Activated CD4-positive, alpha-beta memory T cell treated with anti-CD3 and anti-CD28 coated beads for 36 hours (primary cell): ENCODE data around the gene ZNF598. TPM values are rescaled to one million over a fixed set of nuclear protein-coding genes. Genes with fewer than 3 reads are reported as not detected.

Source experiments
- CTCF ChIA-PET: fragments of 350-600 bp; sonication (Branson Sonifier 250); formaldehyde crosslinking; loops from one replicate; lab custom pipeline; 2021; ENCODE audit warnings: antibody characterized with exemption, inconsistent platforms; lab: Charles Lee
- POLR2A ChIA-PET: fragments of 350-600 bp; sonication (Branson Sonifier 250); formaldehyde crosslinking; loops from one replicate; lab custom pipeline; 2021; ENCODE audit warnings: antibody characterized with exemption; lab: Charles Lee
- DNase-seq: peaks from one replicate; pipeline ENCODE4 v3.0.0-alpha.2; 2020
- H3K27ac Mint-ChIP-seq: one replicate; pipeline ENCODE4 v1.8.0; 2021; ENCODE audit warnings: mixed read lengths
- H3K27me3 Mint-ChIP-seq: one replicate; pipeline ENCODE4 v1.8.0; 2021; ENCODE audit warnings: mixed read lengths
- H3K36me3 Mint-ChIP-seq: one replicate; pipeline ENCODE4 v1.8.0; 2021; ENCODE audit warnings: mixed read lengths
- H3K4me1 Mint-ChIP-seq: one replicate; pipeline ENCODE4 v1.8.0; 2021; ENCODE audit warnings: low read depth, mixed read lengths
- H3K4me3 Mint-ChIP-seq: one replicate; pipeline ENCODE4 v1.8.0; 2021; ENCODE audit warnings: mild to moderate bottlenecking, mixed read lengths
- H3K9me3 Mint-ChIP-seq: one replicate; pipeline ENCODE4 v1.8.0; 2021; ENCODE audit warnings: mixed read lengths
- intact Hi-C: fragments of 100-400 bp; cut with micrococcal nuclease; formaldehyde crosslinking; loops from one replicate; pipeline ENCODE4 v1.15.1; 2023
- total RNA-seq, 2 experiments: library from RNA; stranded (reverse); gene quantifications; one replicate each; pipeline ENCODE4 v1.2.3, GENCODE V29; 2021

The ZNF598 gene
- total RNA-seq, 2 experiments from 2014 or later = 67.2 to 67.6 TPM

DNA sequence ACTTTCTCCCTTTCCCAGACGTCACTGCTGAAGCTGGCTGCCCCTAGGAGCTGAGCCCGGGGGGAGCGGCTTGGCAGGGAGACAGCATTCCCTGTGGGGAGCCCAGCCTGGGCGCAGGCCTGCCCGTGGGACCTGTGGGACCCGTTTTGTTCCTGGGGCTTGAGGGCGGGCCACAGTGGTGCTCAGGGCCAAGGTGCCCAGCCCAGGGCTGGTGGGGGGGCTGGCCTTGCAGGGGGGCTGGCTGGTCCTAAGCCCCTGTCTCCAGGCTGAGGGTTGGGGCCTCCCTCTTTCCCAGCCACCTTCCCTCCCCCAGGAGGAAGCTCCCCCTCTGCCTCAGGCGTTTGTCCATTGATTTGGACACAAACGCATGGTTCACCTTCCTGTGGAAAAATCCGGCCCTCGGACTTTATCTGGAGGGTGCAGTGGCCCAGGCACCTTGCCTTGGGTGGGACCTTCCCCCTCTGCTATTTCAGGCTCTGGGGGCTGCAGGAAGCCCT, 21.5 kb upstream of the ZNF598 start:
- Mint-ChIP-seq H3K9me3 (no peaks in the 10 kb centered on the region), H3K4me3 (no peak overlapping the region), H3K27me3 (peaks cover 4% of the 10 kb centered on the region), H3K27ac (no peak overlapping the region), H3K4me1 (peaks cover 4% of the 10 kb centered on the region), H3K36me3 (no peaks in the 10 kb centered on the region)
- DNase-seq = no peak
- ChIA-PET POLR2A (no interaction called here), CTCF (no interaction called here)
- intact Hi-C loops = no loop called here

DNA sequence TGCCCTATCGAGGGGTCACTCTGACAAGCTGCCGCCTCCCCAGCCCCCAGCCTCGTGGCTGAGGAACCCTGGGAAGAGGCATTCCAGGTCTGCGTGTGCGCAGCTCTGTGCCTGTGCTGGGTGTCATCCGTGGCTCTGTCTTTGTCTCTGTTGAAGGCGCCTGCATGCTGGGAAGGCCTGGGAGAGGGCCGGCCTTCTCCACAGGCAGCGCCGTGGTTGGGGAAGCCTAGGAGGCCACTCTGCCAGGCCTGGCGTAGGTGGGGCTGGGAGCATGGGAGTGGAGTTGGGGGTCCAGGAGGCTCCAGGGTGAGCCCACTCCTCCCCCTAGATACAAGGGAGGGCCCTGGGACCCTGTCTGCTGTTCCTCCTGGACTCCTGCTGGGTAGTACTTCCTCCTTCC, 20.4 kb upstream of the ZNF598 start:
- Mint-ChIP-seq H3K27me3 (peaks cover 6% of the 10 kb centered on the region), H3K4me1 (peaks cover 4% of the 10 kb centered on the region), H3K27ac (no peak overlapping the region), H3K36me3 (no peaks in the 10 kb centered on the region), H3K9me3 (no peaks in the 10 kb centered on the region), H3K4me3 (no peak overlapping the region)
- DNase-seq = no peak
- CTCF ChIA-PET = no interaction called here
- intact Hi-C loops = no loop called here
- POLR2A ChIA-PET = no interaction called here

DNA sequence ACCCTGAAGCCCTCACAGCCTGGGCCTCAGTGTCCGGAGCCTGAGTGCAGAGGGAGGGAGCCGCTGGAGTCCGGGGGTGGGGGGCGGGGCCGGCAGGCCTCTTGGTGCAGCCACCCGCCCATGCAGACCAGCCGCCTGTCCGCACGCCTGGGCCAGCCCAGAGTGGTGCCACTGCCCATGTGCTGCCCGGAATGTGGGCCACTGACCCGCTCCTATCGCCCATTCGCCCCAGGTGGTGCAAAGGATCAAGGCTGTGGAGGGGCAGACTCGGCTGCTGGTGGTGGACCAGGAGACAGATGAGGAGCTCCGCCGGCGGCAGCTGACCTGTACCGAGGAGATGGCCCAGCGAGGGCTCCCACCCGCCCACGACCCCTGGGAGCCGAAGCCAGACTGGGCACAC, 19.7 kb upstream of the ZNF598 start:
- Mint-ChIP-seq H3K9me3 (no peaks in the 10 kb centered on the region), H3K36me3 (no peaks in the 10 kb centered on the region), H3K4me1 (peaks cover 5% of the 10 kb centered on the region), H3K27me3 (peaks cover 6% of the 10 kb centered on the region), H3K27ac (no peak overlapping the region), H3K4me3 (no peak overlapping the region)
- intact Hi-C loops = no loop called here
- CTCF ChIA-PET = no interaction called here
- no peak for DNase-seq
- POLR2A ChIA-PET = no interaction called here

DNA sequence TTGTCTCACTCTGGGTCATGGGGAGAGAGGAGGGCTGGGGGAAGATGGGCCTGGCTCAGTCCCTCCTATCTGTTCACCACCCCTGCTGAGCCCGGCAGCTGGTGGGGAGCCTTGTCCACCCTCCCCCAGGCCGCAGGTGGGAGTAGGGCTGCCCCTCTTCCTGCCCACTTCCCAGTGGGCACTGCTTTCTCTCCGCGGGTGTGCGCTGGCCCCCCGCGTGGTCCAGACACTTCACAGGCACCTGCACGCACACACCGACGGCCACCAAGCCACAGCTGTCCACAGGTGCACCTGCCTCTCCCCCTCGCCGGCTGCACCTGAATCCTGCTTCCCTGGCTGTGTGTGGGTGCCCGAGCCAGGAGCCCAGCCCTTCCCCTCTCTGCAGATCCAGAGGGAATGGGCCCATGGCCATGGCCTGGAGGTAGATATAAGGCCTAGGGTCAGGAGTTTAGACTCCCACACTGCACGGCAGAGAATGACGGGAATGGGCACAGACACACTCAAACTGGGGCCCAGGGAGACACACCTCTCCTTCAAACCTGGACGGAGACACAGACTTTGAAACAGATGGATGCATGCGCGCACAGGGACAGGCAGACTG, 19.1 kb upstream of the ZNF598 start:
- ChIA-PET CTCF (interaction anchor here (1.0 to 2.2 kb wide), 2 partner anchors 9 to 112 kb away, joined by 3 to 13 read pairs; partner anchors contain the start of gene NPW), POLR2A (no interaction called here)
- no peaks in the 10 kb centered on the region for H3K9me3 Mint-ChIP-seq
- intact Hi-C loops = no loop called here
- H3K36me3 Mint-ChIP-seq = no peaks in the 10 kb centered on the region
- no peak overlapping the region for H3K4me3 Mint-ChIP-seq
- H3K27me3 Mint-ChIP-seq = peaks cover 6% of the 10 kb centered on the region
- no peak for DNase-seq
- peaks cover 6% of the 10 kb centered on the region for H3K4me1 Mint-ChIP-seq
- H3K27ac Mint-ChIP-seq = no peak overlapping the region

DNA sequence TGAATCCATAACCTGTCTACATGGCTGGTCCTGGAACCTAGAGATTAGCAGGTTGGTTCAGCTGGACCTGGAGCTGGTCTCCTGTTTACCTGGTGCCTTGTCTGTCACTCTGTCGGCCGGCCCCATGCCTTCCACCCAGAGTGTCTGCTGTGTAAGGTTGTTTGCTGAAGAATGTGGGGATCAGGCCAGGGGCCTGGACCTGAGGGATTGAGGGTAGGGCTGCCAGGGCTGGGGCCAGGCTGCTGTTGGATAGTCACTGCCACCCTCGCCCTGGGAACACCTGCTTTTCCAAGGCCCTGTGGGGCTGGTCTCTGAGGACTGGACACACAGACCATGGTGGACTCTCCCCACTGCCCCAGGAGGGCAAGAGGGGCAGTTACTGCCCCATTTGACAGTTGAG, 18.5 kb upstream of the ZNF598 start:
- Mint-ChIP-seq H3K27ac (no peak overlapping the region), H3K27me3 (peaks cover 6% of the 10 kb centered on the region), H3K9me3 (no peaks in the 10 kb centered on the region), H3K4me3 (no peak overlapping the region), H3K4me1 (peaks cover 8% of the 10 kb centered on the region), H3K36me3 (no peaks in the 10 kb centered on the region)
- intact Hi-C loops = no loop called here
- DNase-seq = no peak
- ChIA-PET CTCF (interaction anchor here (1.0 to 2.2 kb wide), 3 partner anchors 9 to 112 kb away, joined by 3 to 13 read pairs (median 4); partner anchors contain the start of gene NPW), POLR2A (no interaction called here)

DNA sequence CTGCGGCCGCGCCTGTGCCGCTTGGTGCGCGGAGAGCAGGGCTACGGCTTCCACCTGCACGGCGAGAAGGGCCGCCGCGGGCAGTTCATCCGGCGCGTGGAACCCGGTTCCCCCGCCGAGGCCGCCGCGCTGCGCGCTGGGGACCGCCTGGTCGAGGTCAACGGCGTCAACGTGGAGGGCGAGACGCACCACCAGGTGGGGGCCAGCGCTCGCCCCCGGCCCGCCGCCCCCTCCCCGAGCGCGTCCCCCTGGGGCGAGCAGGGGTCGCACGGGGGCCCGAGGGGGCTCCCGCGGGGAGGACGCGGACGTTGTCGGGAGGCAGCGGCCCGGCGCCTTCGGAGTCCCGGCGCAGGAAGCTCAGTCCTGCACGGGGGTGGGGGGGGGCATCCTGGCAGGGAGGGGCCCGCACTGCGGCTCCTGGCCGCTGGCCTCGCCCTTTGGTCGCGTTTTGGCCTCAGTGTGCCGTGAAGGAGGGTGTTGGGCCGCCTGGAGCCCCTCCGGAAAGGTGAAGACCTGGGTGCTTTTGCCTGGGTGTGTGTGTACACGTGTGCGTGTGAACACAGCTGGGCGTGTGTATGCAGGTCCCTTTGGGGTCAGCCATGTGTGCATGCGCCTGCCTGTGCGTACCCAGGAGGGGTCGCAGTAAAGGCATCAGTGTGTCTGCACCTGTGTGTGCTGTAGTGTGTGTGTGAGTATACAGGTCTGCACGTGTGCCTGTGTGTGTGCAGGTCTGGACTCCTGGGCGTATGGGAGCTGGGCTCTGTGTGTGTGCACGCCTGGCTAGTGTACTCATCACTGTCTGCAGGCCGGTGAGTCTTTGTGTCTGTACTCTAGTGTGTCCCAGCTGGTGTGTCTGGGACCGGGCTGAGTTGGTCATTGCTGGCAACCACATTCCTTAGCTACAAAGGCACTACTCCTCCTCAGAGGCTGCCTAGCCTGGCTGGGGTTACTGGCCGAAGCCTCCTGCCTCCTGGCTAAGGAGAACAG, 17.7 kb upstream of the ZNF598 start:
- no peak overlapping the region for H3K27ac Mint-ChIP-seq
- CTCF ChIA-PET = interaction anchor here (1.0 to 2.2 kb wide), 4 partner anchors 8 to 125 kb away, joined by 3 to 13 read pairs (median 4); partner anchors contain the start of gene NPW
- peaks cover 13% of the 10 kb centered on the region for H3K27me3 Mint-ChIP-seq
- H3K4me3 Mint-ChIP-seq = peak overlapping the region; percentile 42
- no peak for DNase-seq
- intact Hi-C loops = no loop called here
- H3K9me3 Mint-ChIP-seq = no peaks in the 10 kb centered on the region
- H3K36me3 Mint-ChIP-seq = no peaks in the 10 kb centered on the region
- peaks cover 13% of the 10 kb centered on the region for H3K4me1 Mint-ChIP-seq
- POLR2A ChIA-PET = no interaction called here

DNA sequence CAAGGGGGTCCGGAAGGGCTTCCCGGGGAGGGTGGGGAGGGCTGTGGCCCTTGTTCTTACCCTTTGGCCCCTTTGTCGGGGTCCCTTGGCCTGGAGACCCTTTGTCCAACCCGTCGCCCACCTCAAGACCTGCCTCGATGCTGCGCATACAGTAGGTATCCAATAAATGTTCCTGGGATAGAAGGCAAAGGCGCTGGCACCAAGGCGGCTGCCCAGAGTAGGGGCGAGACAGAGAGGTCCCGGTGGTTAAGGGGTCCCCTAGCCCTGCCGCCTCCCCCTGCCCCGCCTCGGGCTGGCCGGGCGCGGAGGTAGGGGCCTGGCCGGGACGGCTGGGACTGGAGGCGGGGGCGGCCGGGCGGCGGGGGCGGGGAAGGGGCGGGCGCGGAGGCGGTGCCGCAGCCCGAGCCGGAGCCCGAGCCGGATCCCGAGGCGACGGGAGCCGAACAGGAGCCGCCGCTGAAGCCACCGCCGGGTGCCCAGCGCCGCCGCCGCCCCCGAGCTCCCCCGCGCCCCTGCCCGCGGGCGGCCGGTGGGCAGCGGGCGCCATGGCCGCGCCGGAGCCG, 16.9 kb upstream of the ZNF598 start, which contains the start of gene NHERF2:
TSS of gene NHERF2 (plus strand) at position 442 of the 563 bp plus-strand sequence. CDS start at position 546, 104 bp downstream.
- Mint-ChIP-seq H3K9me3 (no peaks in the 10 kb centered on the region), H3K27ac (no peak within 1 kb of the TSS), H3K27me3 (peaks cover 16% of the 10 kb centered on the region), H3K36me3 (no peaks in the 10 kb centered on the region), H3K4me3 (peak within 1 kb of the TSS; percentile 42), H3K4me1 (peaks cover 13% of the 10 kb centered on the region)
- ChIA-PET CTCF (interaction anchor here (1.6 to 2.2 kb wide), 2 partner anchors 114 to 126 kb away, joined by 5 to 13 read pairs; no protein-coding TSS in a partner anchor), POLR2A (no interaction called here)
- no peak for DNase-seq
- intact Hi-C loops = no loop called here

DNA sequence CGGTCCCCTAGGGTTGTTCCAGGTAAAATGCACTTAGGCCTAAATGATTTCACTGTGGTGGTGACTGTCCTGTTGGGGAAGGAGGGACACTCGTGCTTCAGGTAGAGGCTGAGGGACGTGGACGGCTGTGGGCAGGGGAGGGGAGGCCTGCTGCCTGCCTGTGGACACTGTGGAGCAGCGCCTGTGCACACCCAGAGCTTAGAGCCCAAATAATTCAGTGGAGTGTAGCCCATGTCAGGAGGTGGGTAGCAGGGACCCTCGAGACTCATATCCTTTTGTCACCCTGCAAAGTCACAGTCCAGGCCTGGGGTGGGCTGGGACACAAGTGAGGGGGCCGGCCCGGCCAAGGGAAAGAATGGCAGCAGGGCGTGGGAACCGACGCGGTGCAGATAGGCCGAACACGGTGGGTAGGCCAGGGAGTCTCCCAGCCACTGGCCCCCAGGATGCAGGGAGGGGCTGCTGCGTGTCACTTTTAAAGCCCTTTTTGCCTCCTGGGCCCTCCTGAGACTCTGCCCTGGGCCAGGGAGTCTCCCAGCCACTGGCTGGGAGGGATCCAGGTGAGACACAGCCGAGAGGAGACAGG, 16.3 kb upstream of the ZNF598 start:
- intact Hi-C loops = no loop called here
- H3K27me3 Mint-ChIP-seq = peaks cover 21% of the 10 kb centered on the region
- ChIA-PET POLR2A (no interaction called here), CTCF (interaction anchor here (1.6 to 4.8 kb wide), 3 partner anchors 114 to 127 kb away, joined by 5 to 37 read pairs (median 13); no protein-coding TSS in a partner anchor)
- no peak overlapping the region for H3K27ac Mint-ChIP-seq
- no peaks in the 10 kb centered on the region for H3K36me3 Mint-ChIP-seq
- H3K9me3 Mint-ChIP-seq = no peaks in the 10 kb centered on the region
- H3K4me1 Mint-ChIP-seq = peaks cover 13% of the 10 kb centered on the region
- no peak for DNase-seq
- no peak overlapping the region for H3K4me3 Mint-ChIP-seq

DNA sequence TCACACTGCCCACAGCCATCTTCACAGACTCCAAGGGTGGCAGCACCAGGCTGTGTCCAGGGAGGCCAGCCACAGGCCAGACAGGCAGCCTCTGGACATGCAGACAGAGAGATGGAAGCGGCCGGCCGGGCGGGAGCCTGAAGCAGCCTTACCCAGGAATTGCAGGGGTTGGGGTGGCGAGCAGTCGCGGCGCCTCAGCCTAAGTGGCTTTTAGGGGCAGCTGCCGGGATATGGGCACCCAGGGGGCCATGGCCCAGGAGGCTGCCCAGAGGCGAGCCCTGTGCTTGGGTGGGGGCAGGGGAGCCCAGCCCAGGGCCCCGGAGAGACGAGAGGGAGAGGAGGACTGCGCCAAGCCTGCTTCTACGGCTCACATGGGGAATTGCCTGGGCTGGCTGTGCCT, 15.6 kb upstream of the ZNF598 start:
- Mint-ChIP-seq H3K27ac (no peak overlapping the region), H3K9me3 (no peaks in the 10 kb centered on the region), H3K27me3 (peaks cover 25% of the 10 kb centered on the region), H3K4me3 (no peak overlapping the region), H3K4me1 (peaks cover 17% of the 10 kb centered on the region), H3K36me3 (no peaks in the 10 kb centered on the region)
- POLR2A ChIA-PET = no interaction called here
- intact Hi-C loops = no loop called here
- CTCF ChIA-PET = interaction anchor here (4.8 kb wide), 1 partner anchor 115 kb away, joined by 37 read pairs; no protein-coding TSS in a partner anchor
- DNase-seq = no peak

DNA sequence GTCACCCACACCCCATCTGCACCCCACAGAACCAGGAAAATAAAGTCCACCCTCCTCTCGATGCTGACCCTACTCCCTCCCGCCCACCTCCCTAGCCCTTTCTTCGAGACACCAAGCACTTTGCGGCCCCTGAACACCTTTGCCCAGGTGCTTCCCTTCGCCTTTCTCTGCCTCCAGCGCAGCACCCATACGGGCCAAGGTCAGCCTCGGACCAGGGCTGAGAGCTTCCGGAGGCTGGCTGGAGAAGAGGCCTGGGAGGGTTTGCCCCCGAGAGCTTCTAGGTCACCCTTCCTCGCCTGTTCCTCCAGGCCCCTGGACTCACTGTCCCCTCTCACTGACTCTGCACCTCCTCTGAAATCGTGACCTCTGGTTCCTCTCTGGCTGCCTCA, 14.4 kb upstream of the ZNF598 start:
- ChIA-PET POLR2A (no interaction called here), CTCF (interaction anchor here (0.7 to 4.8 kb wide), 4 partner anchors 20 to 212 kb away, joined by 3 to 37 read pairs (median 4); no protein-coding TSS in a partner anchor)
- Mint-ChIP-seq H3K27me3 (peaks cover 30% of the 10 kb centered on the region), H3K9me3 (no peaks in the 10 kb centered on the region), H3K4me1 (peaks cover 17% of the 10 kb centered on the region), H3K27ac (no peak overlapping the region), H3K36me3 (no peaks in the 10 kb centered on the region), H3K4me3 (no peak overlapping the region)
- intact Hi-C loops = no loop called here
- no peak for DNase-seq
